HepG2 (cell line): ENCODE measurements around the gene SLC25A15. TPM values are rescaled to one million over a fixed set of nuclear protein-coding genes. Genes with fewer than 3 reads are reported as not detected.
A peak's percentile ranks its signal among the peaks of the same experiment; 100 is the strongest.

Experiments used
- AGO2 ChIP-seq: fragments of 200-400 bp; formaldehyde crosslinking; optimal IDR thresholded peaks from 2 replicates; pipeline ENCODE3; 2017; ENCODE audit warnings: mild to moderate bottlenecking, low read depth, low read length, moderate library complexity
- ARHGAP35 ChIP-seq: sonication (generic); formaldehyde crosslinking; IDR thresholded peaks from 2 replicates; pipeline ENCODE4 v1.9.0; 2022; ENCODE audit warnings: mild to moderate bottlenecking, inconsistent platforms, moderate library complexity, missing genetic modification reagents, borderline replicate concordance
- ARID2 ChIP-seq: sonication (generic); formaldehyde crosslinking; IDR thresholded peaks from 2 replicates; pipeline ENCODE4 v1.8.1; 2022; ENCODE audit warnings: mild to moderate bottlenecking, missing genetic modification reagents, borderline replicate concordance
- DDIT3 ChIP-seq: sonication (generic); formaldehyde crosslinking; IDR thresholded peaks from 2 replicates; pipeline ENCODE4 v1.4.0; 2020; ENCODE audit warnings: mild to moderate bottlenecking, missing genetic modification reagents
- FOXK2 ChIP-seq: fragments of 450-650 bp; IDR thresholded peaks from 2 replicates; pipeline ENCODE4 v1.6.1; 2016
- GFI1 ChIP-seq: sonication (generic); formaldehyde crosslinking; IDR thresholded peaks from 2 replicates; pipeline ENCODE4 v1.5.0; 2020; ENCODE audit warnings: missing genetic modification reagents, mild to moderate bottlenecking, borderline replicate concordance
- HIC2 ChIP-seq: sonication (generic); formaldehyde crosslinking; IDR thresholded peaks from 2 replicates; pipeline ENCODE4 v1.9.0; 2022; ENCODE audit warnings: low read depth, missing genetic modification reagents
- KLF12 ChIP-seq: sonication (generic); formaldehyde crosslinking; IDR thresholded peaks from 2 replicates; pipeline ENCODE4 v1.4.0; 2020; ENCODE audit warnings: missing genetic modification reagents, borderline replicate concordance
- MXD3 ChIP-seq: IDR thresholded peaks from 2 replicates; pipeline ENCODE4 v1.6.1; 2016; ENCODE audit warnings: mild to moderate bottlenecking, missing biosample characterization, missing genetic modification reagents
- NFIC ChIP-seq: IDR thresholded peaks from 2 replicates; pipeline ENCODE4 v1.6.1; 2012; ENCODE audit warnings: mild to moderate bottlenecking, low read length, inconsistent platforms
- PCBP2 ChIP-seq: fragments of 200-400 bp; formaldehyde crosslinking; optimal IDR thresholded peaks from 2 replicates; pipeline ENCODE3; 2018; ENCODE audit warnings: low read length, low read depth; ENCODE audit not compliant: poor library complexity, severe bottlenecking
- PRDM4 ChIP-seq: sonication (generic); formaldehyde crosslinking; IDR thresholded peaks from 2 replicates; pipeline ENCODE4 v1.9.0; 2021; ENCODE audit warnings: missing genetic modification reagents, borderline replicate concordance
- RBM22 ChIP-seq: fragments of 200-400 bp; formaldehyde crosslinking; optimal IDR thresholded peaks from 2 replicates; pipeline ENCODE3; 2017; ENCODE audit warnings: mild to moderate bottlenecking, low read length, moderate library complexity
- SOX5 ChIP-seq: IDR thresholded peaks from 2 replicates; pipeline ENCODE4 v1.6.1; 2016; ENCODE audit warnings: borderline replicate concordance
- TRIM24 ChIP-seq: sonication (generic); formaldehyde crosslinking; IDR thresholded peaks from 2 replicates; pipeline ENCODE4 v1.8.0; 2022; ENCODE audit warnings: mild to moderate bottlenecking, missing genetic modification reagents
- ZIK1 ChIP-seq: sonication (generic); formaldehyde crosslinking; IDR thresholded peaks from 2 replicates; pipeline ENCODE4 v1.5.0; 2020; ENCODE audit warnings: mild to moderate bottlenecking, low read depth, missing genetic modification reagents, borderline replicate concordance
- ZKSCAN1 ChIP-seq: fragments of 150-350 bp; IDR thresholded peaks from 2 replicates; pipeline ENCODE4 v1.6.1; 2014; ENCODE audit warnings: low read length
- ZNF235 ChIP-seq: sonication (generic); formaldehyde crosslinking; IDR thresholded peaks from 2 replicates; pipeline ENCODE4 v1.8.1; 2023; ENCODE audit warnings: mild to moderate bottlenecking, missing genetic modification reagents, borderline replicate concordance
- ZNF251 ChIP-seq: sonication (generic); formaldehyde crosslinking; IDR thresholded peaks from 2 replicates; pipeline ENCODE4 v1.9.0; 2021; ENCODE audit warnings: mild to moderate bottlenecking, missing genetic modification reagents
- ZNF34 ChIP-seq: sonication (generic); formaldehyde crosslinking; IDR thresholded peaks from 2 replicates; pipeline ENCODE4 v1.4.0; 2020; ENCODE audit warnings: mild to moderate bottlenecking, missing genetic modification reagents, borderline replicate concordance
- ZNF367 ChIP-seq: sonication (generic); formaldehyde crosslinking; IDR thresholded peaks from 2 replicates; pipeline ENCODE4 v1.4.0; 2020; ENCODE audit warnings: missing genetic modification reagents, borderline replicate concordance
- ZNF563 ChIP-seq: sonication (generic); formaldehyde crosslinking; IDR thresholded peaks from 2 replicates; pipeline ENCODE4 v1.8.0; 2022; ENCODE audit warnings: mild to moderate bottlenecking, moderate library complexity, missing genetic modification reagents
- ZNF777 ChIP-seq: sonication (generic); formaldehyde crosslinking; IDR thresholded peaks from 2 replicates; pipeline ENCODE4 v1.4.0; 2020; ENCODE audit warnings: missing genetic modification reagents
- polyA plus RNA-seq, 8 experiments: library from polyadenylated mRNA; depleted of rRNA in 3 of 8; stranded (reverse) in 7 of 8; unstranded in 1 of 8; fragments of >200 nt; fragmentation: Illumina TruSeq in 4 of 8; extraction: Trizol in 4 of 8; gene quantifications; 2 replicates each; pipeline versions ENCODE4 v1.2.1 to v1.2.3, GENCODE V29; 2011 to 2016; ENCODE audit warnings: low read depth in 4 of 8, missing spikeins in 1 of 8, mixed read lengths in 1 of 8; ENCODE audit not compliant: insufficient read depth in 1 of 8
- total RNA-seq, 5 experiments: library from RNA; depleted of rRNA; stranded (reverse); fragments of >200 nt; fragmentation: Illumina TruSeq; extraction: Trizol; gene quantifications; 2 replicates each; pipeline ENCODE4 v1.2.3, GENCODE V29; 2016; ENCODE audit warnings: low read depth in 1 of 5

Gene SLC25A15
- total and polyA plus RNA-seq, 2 of the 13 experiments (the other 11 are each of a cell fraction or from before 2014, with no cell fraction given), result 17.3 to 39.1 TPM

GRCh38 chr13:40789275-40790153 lies at the start of gene SLC25A15 (continued):
- TF ChIP-seq KLF12 (CRISPR knock-in tag), result peak; percentile 84; the same call in 1 of the 2 replicates
- no peak for TF ChIP-seq SOX5
- TF ChIP-seq PCBP2, result no peak
- TF ChIP-seq HIC2 (CRISPR knock-in tag), result no peak
- TF ChIP-seq PRDM4 (CRISPR knock-in tag), result no peak
- no peak for TF ChIP-seq NFIC
- TF ChIP-seq ZNF251, result no peak
- no peak for TF ChIP-seq ARID2 (CRISPR knock-in tag)
- 0 out of 2 replicates have a peak, but pooled peaks have one; percentile 34 for TF ChIP-seq ZIK1 (CRISPR knock-in tag)
- no peak for TF ChIP-seq DDIT3 (CRISPR knock-in tag)
- no peak for TF ChIP-seq FOXK2
- TF ChIP-seq ZNF235 (CRISPR knock-in tag), result 0 out of 2 replicates have a peak, but pooled peaks have one; percentile 79
- TF ChIP-seq MXD3 (CRISPR knock-in tag), result no peak
- 0 out of 2 replicates have a peak, but pooled peaks have one; percentile 44 for TF ChIP-seq ZNF777 (CRISPR knock-in tag)
- no peak for TF ChIP-seq ZKSCAN1
- TF ChIP-seq AGO2, result peak; percentile 74
- no peak for TF ChIP-seq TRIM24 (CRISPR knock-in tag)
- TF ChIP-seq ARHGAP35 (CRISPR knock-in tag), result no peak
- TF ChIP-seq GFI1 (CRISPR knock-in tag), result no peak
- peak; percentile 78 for TF ChIP-seq ZNF563 (CRISPR knock-in tag)
- no peak for TF ChIP-seq RBM22
- TF ChIP-seq ZNF34 (CRISPR knock-in tag), result peak; percentile 59; the same call in 1 of the 2 replicates
- no peak for TF ChIP-seq ZNF367 (CRISPR knock-in tag)
